Measurements from ENCODE around the gene KDM5B.
A peak's percentile ranks its signal among the peaks of the same experiment; 100 is the strongest.

Gene KDM5B

DNA sequence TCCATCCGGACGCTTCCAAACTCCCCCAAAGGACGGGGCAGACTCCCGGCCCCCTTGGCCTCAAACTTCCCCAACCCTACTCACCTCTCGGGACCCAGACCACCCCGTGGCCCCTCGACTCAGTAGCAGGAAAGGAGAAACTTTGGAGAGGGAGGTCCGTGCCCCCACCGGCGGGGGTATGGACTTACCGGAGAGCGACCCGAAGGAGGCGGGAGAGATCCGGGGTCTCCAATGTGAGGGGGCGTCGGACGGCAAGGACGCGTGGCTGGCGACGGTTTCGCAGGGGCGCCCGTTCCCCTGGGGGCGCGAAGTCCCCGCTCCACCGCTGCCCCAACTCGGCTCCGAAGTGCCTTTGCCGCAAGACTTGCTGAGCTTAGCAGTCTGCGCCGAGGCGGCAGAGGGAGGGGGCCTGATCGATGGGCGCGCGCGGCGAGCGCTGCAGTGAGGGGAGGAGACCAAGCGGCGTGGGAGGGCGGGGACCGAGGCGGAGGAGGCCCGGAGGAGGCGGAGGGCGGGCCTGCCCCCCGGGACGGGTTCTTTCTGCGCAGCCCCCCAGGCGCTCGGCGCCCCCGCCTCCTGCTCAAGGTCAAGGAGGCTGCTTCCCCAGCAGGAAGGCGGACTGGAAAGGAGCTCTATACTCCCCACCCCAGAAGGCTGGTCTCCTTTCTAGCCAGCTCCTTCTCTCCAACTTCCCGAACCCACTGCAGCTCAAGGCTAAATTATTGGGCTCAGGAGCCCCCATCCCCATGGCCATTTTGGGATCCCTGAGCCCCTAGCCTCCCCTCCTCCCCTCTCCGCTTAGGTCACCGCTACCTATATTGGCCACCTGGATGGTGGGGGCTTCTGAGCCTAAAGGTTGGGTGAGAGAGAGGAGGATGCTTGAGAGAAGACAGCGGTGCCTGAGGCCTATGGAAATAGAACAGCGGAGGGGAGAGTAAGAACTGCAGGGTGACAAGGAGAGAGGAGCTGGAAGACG lies 97.9 kb downstream of the KDM5B start, which contains the start of gene SYT2:
Gene SYT2, minus strand, starts transcription at position 385 of the 976 bp plus-strand sequence. CDS start 104,682 bp downstream, outside the sequence.
- DNase-seq = peak; percentile 51

DNA sequence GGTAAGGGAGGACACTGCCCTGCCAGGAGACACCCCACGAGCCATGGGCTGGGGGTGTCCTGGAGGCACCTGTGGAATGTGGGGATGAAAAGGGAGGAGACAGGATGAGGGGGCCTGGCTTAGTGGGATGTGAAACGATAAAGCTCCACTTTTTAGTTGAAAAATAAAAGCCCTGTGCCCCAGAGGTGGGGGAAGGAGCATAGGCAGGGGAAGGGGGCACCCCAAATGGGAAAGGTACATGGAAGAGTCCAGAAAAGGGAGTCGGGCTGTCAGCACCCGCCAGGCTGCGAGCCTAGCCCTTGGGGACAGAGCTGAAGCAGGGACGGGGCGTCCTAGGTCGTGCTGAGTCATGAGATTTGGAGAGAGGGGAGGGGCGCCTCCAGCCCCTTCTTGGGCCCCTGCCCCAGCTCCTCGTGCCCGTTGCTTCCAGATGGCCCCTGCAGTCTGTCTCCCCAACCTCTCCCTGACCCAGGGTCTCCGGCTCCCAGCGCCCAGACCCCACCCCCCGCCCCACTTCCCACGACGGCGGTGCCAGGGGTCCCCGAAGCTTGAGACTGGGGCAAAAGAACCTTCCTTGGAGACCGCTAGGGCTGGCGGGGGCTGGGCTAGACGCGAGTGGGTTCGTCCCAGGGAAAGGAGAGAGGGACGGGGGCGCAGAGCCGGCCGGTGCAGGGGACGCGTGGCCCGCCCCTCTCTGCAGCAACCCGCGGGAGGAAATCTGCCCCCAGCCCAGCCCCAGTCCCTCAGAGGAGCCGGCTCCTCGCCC lies 98.8 kb downstream of the KDM5B start:
- DNase-seq = no peak

DNA sequence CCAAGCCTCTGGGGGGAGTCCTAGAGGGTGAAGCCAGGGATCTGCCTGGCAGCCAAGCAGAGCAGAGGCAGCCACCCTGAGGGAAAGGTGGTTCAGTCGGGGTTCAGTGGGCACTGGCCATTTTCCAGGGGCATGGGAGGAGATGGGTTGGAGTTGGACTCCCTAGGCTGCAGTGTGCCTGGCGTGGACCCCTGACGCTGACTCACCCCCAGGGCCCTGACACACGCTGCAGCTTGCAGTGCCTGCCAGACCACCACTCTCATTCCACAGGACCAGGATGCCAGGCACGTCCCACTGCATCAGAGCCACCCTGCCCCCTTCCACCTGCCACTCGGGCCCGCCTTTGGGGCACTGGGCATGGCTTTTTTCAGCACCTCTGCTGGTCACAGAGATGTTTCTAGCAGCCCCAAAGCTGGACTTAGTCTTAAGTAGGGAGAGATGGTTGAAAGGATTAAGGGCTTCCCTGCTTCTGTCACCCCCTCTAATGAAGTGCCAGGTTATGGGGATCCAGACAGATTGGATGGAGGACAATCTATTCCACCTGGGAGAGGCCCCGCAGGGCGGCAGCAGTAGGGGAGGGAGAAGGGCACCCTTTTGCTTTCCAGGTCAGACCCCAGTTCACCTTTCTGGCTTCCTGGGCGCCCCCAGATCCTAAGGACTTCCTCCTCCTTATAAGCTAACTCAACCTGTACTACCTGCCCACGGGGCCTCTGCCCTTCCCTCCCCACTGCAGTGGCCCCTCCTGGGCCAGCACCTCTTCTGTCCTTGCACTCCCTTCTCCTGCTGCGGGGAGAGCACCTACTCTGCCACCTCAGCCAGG lies 99.6 kb downstream of the KDM5B start:
- no peak for DNase-seq

DNA sequence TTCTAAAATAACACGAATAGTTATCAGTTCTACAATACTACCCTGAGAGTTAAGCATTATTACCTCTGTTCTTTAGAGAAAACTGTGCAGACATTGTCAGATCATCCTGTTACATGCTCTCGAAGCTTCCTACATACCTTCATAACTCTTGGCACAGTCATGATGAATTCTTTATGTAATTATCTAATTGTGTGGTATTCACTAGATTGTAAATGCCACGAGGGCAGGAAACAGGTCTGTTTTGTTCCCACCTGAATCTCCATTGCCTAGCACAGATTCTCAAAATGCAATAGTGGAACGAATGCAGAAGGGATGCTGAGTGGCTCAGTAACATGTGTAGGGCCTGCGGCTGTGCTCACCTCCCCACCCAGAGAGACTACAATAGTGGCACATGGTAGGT lies 101.4 kb downstream of the KDM5B start:
- DNase-seq = no peak

DNA sequence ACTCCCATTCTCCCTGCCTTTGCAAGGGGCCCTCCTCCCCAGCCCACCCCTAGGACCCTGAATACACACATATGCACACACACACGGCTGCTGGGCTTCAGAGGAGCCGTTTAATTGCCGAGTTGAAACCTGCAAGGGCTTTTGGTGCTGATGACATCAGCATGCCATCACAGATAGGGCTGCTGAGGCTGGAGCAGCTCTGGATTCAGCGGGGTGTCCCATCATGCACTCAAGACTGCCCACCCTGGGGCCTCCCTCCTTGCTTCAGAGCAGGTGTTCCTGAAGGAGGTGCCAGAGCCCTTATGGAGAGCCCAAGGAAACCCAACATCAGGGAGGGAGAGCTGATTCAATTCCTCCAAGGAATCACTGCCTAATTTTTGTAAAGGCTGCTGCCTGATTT lies 103.6 kb downstream of the KDM5B start:
- no peak for DNase-seq

DNA sequence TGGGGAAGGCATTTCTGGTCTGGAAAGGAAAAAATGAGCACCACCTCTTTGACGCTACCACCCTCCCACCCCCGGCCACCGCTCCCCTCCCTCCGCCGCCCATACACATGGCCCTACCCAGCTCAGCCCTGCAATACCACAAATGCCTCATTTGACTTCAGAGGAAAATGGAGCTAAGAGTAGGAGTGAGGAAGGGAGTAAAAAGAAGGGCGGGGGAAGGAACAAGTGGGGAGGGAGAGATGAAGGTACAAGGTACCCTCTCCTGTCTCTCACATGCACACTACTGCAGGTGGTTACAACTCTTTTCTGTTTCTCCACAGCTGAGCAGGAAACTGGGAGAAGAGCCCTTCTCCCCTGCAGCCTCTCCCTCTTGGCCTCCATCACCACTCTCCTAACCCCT lies 105.0 kb downstream of the KDM5B start:
- DNase-seq = no peak

DNA sequence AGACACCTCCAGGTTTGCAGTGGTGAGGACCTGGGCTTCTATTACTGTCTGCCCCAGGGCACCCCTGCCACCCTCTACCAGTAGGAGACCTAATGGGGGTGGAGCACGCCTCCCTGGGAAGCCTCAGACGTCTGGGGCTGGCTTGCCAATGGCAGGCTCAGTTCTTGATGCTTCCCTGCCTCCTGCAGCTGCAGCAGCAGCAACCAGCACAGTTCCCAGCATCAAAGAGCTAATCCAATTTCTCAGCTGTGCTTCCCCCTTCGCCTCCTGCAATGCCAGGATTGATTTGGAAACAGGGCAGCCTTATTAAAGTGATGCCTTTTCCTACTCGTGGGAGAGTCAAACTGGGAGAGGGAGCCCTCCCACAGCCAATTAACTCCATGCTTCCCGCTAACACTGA lies 106.1 kb downstream of the KDM5B start:
- no peak for DNase-seq

DNA sequence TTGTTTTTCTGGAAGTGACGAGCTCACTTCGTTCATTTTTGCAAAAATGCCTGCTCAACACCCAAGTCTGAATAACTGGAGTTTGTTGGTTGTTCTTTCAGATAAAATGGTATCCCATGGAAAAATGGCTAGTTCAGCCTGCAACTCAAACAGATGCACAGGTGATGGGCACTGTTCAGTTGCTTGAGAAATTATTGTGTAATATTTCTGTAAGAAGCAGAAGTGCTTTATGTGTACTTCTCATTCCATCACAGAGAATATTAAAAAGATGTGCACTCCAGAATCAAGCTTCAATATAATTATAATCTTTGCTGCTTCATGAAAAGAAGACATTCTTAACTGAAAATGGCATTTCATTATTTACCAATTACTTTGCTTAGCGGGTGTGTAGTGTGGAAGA lies 107.0 kb downstream of the KDM5B start:
- no peak for DNase-seq

DNA sequence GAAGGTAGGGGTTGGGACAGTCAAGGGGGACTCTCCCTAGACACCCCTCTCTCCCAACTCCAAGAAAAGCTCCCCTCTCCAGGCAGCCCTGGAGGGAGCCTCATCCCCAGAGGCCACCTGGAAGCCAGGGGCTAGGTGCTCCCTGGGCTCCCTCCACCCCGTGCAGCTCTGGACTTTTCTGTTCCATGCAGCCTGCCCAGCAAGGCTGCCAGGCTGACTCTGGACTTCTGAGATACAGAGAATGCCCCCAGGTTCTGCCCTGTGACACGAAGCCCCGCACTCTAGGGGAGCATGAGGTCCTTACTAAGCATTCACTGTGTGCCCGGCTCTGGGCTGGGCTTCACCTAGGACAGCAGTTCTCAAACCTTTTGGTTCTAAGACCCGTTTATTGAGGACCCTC lies 108.2 kb downstream of the KDM5B start:
- DNase-seq = no peak

DNA sequence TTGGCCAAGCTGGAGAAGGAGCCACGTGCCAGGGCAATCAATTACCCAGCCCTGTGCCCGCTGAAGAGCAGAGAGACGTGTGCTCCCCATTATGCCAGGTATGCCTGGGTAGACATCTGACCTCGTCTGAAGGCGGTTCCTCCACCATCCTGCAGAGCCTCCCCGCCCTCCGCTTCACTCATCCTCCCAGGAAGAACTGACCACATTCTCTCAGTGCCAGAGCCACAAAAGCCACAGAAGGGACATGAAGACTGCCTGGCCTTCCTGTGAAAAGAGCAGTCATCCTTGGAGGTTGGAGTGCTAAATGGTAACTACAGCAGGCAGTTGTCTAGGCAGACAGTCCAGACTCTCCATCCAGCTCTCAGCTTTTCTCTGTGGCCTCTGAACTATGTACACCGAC lies 109.9 kb downstream of the KDM5B start:
- DNase-seq = no peak

DNA sequence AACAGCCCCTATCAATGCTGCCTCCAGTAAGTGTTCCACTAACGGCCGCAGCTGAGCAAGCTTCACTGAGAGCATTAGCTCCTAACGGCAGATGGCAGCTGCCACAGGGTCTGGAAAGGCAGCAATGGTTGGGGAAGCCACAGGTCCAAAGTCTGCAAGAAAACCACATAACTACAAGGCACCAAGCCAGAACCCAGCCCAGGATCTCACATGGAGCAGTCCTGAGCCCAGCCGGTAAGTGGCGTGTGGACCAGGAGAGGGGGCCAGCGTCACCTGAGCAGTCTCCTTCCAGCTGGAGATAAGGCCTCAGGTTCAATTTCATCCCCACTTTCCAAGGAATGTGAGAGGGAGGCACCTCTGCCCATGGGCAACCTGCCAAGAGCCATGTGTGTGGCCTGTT lies 111.2 kb downstream of the KDM5B start:
- peak; percentile 48 for DNase-seq

DNA sequence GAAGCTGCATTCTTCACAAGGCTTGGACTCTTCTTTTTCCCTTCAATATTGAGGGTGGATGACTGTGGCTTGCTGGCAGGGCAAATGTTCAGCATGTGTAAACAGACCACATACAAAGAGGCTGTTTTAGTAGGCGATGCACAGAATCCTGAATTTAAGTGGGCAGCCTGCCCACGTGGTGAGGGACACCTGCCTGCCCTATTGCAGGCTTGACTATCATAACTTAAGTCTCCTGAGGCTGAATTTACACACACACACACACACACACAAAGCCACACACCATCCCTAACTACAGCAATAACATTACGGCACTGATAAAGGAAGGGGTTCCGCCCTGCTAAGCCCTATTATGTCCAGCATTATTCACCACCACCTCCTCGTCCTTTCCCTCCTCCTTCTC lies 113.9 kb downstream of the KDM5B start:
- DNase-seq = peak; percentile 56

DNA sequence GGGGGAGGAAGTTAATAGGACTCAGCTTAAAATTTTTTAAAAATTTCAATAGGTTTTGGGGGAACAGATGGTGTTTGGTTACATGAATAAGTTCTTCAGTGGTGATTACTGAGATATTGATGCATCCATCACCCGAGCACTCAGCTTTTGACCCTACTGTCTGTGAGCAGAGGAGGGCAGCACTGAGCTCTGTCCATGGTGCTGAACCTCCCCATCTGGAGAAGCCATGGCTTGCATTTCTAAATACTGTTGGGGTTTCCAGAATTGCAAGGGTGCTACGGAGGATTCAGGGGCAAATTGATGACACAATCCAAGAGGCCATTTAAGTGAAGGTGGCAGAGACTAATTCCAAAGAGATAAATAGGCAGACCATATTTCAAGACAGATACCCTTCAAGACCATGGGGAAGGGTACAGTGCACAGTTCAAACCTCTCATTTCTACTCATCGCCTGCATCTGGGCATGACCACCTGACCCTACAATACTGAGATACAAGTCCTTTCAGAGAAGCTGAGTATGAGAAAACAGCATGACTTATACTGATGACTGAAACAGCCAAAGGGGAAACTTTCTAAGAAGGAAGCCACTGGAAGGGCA lies 115.2 kb downstream of the KDM5B start:
- DNase-seq = no peak

DNA sequence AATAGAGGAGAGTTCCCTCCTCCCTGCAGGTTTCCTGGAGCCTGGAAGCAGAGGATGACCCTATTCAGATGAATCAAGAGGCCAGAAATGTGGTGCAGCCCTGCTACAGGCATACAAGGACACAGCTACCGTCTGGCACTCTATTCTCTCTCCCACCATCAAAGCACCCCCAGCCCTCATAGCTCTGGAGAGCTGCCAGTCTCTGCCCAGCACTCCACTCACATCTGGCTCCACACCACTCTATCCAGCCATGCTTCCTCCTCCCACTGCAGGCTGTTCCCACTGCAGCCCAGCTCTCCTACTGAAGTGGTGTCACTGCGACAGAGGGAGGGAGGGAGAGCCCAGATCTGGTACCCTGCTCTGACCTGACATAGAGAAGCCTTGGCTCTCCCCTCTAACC lies 116.4 kb downstream of the KDM5B start:
- peak; percentile 92 for DNase-seq

DNA sequence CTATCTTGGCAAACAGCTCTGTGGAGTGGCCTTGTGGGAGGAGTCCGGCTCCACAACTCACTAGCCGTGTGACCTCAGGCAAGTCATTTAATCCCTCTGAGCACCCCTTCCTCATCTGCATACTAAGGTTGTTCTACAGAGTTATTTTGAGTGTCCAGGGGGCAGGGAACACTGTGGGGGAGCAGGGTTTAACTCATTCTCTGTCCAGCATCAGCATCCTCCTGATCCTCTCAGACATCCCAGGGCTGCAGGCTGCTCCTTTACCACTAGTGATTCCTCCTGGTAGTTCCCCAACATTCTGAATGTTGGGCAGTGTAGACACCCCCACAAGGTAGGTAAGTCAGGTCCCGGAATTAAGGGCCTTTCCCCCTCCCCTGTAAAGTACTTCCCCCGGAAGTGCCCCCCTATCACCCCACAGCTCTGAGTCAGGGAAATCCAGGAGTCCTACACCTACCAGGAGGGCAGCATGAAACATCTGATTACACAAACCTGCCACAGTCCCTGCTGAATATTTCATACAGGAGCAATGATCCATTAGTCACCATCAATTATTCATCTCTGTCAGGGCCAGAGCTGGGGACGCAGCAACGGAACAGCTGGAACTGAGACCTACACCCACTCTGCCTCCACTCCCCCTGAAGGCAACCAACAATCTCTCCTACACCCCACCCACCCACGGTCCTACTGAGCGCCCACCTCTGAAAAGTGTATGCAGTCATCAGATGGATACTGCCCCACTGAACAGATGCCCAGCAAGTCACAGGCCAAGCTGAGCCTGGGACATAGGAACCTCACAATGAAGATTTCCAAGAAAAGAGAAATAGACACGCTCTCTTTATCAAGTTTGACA lies 118.5 kb downstream of the KDM5B start:
- no peak for DNase-seq

DNA sequence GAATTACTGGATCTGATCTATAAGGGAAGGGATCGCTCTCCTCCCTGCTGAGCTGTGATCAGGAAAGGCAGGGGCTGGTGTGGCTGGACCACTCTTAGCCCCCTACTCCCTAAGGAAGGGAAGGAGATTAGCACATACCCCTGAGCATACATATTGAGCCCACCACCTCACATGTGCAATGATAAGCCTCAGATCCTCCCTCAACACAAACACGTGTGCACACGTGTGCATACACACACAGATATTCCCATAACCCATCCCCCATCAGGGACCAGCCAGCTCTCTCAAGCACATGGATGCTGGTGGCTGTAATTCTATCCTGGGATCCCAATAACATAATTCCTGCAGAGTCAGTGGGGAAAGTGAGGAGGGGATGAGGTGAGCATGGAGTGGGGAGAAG lies 119.1 kb downstream of the KDM5B start:
- DNase-seq = no peak

DNA sequence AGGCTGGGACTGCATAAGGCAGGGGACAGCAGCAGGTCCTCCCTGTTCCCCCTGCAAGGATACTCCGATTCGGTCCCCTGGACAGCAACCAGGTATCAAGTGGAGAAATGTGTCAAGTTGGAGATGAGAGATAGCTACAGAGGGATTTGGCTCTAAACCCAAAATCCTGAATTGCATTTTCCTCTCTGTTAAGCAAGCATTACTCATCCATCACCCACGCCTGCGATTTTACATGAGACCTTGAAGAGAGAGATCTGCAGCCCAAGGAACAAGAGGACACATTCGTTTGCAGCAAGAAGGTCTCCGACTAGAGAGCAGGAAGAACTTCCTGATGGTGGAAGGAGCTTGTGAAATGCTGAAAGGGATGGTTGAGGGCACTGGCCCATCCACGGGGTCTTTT lies 119.8 kb downstream of the KDM5B start:
- DNase-seq = no peak

DNA sequence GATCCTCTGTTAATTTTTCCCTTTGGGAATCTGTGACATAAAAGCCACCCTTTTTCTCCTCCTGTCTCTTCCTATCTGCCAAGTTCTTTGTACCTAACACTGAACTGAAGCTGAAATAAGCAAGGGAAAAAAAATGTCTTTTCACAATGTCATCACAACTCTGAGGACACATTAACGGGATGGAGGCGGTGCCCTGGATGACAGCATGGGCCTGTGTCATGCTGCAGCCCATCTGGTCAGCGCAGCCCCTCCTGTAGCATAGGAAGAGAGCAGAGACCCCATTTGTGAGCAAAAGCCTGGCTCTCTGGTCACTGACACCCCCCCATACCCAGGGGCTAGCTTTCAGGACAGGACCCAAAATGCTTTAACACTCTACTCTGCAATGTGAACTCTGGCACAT lies 120.4 kb downstream of the KDM5B start:
- DNase-seq = no peak

DNA sequence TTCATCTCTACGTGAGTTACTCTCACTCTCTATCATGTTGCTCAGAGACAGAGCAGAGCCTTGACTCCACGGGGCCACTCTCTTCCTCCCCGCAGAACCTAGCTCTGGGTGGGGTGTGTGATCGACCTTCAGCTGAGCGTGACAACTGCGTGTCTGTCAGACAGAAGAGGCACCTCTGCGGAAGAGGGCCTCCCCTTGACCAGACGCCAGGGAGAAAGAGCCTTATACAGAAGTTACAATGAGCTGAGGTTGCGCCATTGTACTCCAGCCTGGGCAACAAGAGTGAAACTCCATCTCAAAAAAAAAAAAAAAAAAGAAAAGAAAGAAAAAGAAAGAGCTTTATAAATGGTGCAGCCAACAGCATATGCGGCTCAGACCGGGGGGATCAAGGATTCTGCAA lies 120.9 kb downstream of the KDM5B start:
- no peak for DNase-seq

DNA sequence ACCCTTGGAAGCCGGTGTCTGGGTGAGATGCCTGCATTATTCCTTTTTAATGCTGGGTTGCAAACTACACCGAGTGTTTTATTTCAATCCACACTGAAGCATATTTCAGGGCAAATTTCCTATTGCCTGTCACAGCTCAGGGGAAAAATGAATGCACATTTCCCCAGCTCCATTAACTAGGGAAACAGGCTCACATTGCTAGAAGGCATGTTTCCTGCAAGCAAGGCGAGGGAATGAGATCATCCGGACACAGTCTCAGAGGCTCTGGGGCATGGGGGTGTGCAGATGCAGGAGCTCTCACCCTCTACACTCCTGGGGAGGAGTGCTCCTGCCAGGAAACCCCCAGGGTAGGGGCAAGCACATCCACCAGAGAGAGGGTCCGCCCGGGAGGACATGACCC lies 122.6 kb downstream of the KDM5B start:
- no peak for DNase-seq

DNA sequence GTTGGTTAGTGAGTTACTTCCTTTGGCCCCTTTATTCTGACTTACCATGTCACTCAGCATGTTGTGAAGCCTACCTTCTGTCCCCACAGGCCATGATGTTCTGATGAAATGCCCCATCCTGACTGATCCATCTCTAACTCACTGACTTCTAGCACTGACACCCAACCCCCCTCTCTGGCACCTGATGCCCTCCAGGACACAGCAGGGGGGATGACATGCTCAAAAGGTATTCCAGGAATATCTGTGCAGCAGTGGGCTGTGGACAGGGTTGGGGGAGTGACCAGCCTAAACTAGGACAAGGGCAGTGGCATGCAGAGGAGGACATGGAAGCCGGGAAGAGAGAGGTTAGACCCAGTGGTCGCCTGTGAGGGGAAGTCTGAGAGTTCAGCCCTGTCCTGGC lies 123.5 kb downstream of the KDM5B start:
- no peak for DNase-seq

DNA sequence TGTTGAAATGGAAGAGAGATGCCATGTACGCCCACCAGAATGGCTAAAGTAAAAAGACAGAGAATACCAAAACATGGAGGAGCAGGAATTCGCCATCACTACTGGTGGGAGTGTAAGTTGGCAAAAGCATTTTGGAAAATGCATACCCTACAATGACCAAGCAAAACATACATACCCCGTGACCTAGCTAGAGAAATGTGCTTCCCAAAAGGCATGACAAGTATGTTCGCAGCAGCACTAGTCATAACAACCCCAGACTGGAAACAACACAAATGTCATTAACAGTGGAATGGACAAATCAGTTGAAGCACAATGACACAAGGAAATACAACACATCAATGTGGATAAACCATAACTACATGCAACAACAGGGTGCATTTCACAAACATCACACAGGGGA lies 125.2 kb downstream of the KDM5B start:
- DNase-seq = no peak

Data from DMS79 treated with DMSO at 0.1 percent for 48 hours (cell line).